Embryonic facial prominence (tissue), 1 donor: ENCODE measurements around the gene B4GALT1.
A peak's percentile ranks its signal among the peaks of the same experiment; 100 is the strongest.
"Not testable (repeated sequence)": the region's sequence is repeated elsewhere in the genome, so short reads cannot be mapped to it uniquely, and the experiment has no call there.

Source experiments
- DNase-seq: peaks from one replicate; pipeline ENCODE4 v3.0.0-alpha.2; 2016; ENCODE audit errors: extremely low spot score

B4GALT1 gene

DNA sequence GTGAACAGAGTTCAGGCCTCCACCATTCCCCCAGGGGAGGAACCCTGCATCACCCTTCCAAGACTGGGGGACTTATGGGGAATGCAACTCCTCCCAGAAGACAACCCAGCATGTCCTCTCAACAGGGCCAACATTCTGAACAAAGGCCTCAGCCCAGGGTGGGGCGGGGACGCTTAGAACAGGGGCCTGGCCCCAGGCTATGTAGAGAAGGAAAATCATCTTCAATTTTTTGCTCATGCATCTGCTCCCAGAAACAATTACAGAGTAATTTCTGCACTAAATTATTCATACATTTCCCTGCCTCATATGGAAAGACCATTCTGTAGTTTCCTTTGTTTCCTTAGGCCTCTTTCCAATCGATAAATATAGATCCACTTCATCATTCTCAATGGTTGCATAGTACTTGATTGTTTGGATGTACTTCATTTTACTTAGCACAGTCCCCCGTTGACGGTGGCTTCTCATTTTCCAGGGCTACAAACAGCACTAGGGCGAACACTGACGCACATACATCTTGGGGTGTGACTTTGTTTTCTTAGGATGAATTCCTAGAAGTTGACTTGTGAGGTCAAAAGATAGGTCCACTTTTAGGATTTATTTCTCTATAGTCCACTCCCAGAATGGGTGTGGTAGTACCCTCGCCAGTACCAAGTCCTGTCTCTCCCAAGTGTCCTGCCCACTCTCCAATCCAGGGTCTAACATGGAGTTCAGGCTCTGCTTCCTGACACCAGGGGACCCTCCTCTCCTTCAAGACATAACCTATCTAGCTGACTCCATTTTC lies 63.4 kb downstream of the B4GALT1 start:
- no peak for DNase-seq

DNA sequence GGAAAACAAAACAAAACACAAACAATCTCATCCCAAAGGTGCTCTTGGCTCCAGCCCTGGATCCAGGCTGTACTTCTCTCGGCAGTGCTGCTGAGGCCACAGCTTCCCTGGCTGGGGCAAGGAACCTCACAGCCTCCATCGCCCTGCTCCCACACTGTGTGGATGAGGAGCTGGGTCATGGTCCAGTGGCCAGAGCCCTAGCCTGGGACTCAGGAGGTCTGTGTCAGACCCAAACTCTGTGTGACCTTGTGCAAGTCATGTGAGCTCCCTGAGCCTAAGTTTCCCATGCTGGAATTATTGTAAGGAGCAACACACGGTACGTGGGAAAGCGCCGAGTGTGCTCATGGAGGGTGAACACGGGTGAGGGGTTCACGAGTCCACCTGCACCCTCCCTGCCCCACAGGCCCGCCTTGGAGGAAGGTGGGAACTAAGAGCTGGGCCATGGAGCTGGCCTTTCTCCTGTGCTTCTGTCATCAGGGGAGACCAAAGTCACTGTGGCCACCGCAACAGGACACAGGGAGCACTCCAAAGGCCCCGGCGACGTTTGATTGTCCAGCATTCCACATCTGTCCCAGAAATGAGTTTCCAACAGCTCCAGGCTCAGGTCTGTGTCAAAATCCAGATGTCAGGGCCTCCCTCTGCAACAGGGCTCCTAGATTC lies 64.5 kb downstream of the B4GALT1 start:
- no peak for DNase-seq

DNA sequence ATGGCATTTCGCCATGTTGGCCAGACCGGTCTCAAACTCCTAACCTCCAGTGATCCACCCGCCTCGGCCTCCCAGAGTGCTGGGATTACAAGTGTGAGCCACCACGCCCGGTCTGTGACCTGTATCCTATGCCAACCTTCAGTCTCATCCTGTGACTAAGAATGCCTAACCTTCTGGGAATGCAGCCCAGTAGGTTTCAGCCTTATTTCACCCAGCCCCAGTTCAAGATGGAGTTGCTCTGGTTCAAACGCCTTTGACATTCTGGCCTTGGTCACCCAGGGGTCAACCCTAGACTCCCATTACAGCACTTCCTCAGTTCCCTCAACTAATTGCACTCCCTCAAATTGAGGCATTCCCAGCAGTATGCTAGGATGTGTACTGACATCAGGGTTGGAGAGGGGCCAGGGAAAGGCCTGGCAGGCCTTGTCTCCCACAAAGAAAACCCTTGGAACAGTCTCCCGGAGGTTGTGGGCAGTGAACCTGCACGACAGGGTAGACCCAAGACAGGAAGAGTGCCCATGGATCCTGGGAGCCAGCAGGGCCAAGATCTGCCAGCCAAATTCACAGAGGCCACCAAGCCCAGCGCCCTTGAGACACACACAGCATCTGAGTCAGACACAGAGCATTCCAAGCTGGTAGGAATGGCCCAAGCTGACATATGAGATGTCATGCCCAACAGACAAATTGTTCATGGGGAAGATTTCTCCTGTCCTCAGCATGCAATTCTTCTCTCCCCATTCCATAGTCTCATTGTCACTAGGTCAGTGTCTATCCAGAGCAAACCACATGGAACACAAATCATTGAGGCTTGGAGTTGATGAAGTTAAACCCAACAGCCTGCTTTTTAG lies 65.8 kb downstream of the B4GALT1 start:
- DNase-seq = no peak

DNA sequence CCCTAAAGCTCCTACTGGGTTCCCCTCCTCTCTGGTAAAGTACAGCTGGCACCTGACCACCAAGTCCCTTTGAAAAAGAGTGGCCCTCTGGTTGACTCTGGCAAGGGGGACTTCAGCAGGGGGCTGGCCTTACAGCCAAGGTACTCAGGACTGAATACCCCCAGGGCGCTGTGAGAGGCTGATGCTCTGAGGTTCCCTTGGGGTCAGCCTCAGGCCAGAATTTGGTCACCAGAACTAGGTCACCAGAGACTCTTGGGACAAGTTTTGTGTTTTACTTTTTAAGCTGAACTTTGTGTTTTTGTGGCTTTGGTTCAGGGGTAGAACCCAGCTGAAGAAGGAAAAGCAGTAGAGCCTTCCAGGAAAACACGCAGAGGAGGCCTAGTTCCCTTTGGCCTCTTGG lies 67.4 kb downstream of the B4GALT1 start:
- DNase-seq = no peak

DNA sequence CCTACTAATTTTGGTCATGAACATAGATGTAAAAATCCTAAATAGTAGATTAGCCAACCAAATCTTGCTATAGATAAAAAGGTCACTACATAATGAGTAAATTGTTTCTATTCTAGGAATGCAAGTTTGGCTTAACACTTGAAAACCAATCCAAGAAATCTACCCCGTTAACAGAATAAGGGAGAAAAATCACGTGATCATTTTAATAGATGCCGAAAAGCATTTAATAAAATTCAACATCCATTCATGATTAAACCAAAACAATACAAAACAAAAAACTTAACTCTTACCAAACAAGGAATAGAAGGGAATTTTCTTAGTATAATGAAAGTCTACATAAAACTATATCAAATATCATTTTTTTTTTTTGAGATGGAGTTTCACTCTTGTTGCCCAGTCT lies 69.9 kb downstream of the B4GALT1 start:
- no peak for DNase-seq

DNA sequence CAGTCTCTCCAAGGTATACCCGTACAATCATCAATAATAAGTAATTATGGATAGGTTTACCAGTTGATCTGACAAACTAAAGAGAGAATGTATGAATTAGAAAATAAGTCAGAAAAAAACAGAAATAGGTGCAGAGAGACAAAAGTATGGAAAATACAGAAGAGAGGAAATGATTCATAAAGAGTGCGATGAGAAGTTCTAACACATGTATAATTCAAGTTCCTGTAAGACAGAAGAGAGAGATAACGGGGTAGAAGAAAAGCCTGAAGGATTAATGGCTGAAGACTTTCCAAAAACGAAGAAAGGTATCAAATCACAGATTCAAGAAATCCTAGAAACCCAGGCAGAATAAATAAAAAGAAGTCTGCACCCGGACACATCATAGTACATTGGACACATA lies 74.5 kb downstream of the B4GALT1 start:
- no peak for DNase-seq

DNA sequence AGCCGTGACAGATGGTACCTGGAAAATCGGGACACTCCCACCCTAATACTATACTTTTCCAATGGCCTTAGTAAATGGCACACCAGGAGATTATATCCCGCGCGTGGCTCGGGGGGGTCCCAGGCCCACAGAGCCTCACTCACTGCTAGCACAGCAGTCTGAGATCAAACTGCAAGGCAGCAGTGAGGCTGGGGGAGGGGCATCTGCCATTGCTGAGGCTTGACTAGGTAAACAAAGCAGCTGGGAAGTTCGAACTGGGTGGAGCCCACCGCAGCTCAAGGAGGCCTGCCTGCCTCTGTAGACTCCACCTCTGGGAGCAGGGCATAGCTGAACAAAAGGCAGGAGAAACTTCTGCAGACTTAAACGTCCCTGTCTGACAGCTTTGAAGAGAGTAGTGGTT lies 81.5 kb downstream of the B4GALT1 start:
- DNase-seq = not testable (repeated sequence)

DNA sequence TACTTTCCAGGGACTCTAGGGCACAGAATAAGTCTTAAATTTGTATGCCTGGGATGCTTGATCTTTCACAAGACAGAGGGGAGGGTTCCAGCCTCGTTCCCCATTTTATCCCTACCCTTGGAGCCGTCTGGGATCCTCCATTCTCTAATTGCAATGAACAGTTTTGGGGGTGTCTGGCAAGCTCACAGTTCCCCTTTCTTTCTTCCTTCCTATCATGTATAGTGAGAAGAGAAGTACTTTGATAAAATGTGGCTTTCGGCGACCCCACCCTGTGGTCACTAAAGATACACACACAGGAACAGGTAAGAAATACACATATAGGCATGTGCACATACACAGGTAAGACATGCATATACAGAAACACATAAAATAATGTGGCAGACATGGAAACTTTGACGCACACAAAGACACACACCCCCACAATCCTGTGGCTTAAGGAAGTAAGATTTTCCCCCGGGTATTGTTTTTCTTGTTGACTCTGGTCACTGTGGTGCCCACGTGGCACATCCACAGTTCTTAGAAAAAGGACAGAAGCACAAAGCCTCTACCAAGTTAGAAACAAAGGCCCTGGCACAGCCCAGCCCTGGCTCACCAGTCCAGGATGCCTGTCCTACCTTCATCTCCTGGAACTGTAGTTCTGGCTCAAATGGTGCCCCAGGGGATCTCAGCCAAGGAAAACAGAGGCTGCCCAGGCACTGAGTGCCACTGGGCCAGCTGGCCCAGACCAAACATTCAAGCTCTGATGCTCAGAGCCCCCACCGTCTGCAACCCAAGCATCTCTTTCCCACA lies 84.4 kb downstream of the B4GALT1 start:
- no peak for DNase-seq

DNA sequence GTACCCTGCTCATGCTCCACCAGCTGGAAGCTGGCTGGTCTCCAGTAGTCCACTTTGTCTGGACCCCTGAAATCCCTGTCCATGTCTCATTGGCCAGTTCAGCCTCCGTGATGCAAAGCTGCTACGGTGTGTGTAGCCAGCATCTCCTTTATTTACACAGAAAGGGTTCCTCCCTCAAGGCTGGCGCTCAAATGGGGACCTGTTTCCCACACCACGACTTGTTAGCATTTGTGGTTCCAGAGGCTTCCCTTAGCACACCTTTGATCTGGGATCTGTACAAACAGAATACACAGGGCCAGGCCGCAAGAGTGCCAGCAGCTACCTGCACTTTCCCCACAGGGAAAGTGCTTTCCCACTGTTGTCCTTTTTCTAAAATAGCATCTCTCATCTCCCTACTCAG lies 85.0 kb downstream of the B4GALT1 start:
- DNase-seq = no peak

DNA sequence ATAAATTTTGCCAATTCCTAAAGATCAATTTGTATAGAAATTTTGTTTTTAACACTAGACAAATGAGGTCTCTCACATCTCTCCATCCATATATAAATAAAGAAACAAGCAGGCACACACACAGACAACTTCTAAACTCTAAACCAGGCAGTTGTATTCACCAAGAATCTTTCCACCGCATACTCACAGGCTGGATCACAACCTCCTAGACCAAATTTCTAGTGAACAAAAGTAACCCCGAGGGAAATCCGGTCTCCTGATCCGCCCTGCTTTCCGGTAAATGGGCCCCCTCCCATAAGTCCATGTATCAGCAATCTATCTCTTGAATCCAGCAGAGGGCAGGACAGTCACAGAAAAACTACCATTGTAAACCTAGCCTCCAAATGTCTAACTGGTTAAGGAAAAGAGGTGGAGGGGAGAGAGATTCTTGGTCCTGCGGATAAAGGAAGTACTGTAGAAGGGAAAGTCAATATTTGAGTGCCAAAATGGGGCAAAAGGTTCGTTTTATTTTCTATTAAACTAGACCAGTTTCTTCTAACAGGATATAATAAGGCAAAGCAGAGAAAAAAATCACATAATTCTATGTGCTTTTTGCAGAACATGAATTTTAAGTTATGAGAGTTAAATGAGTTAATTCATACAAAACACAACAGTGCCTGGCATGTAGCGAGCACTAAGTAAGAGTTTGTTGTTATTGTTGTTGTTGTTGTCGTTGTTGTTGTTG lies 85.8 kb downstream of the B4GALT1 start:
- DNase-seq = peak; percentile 90

DNA sequence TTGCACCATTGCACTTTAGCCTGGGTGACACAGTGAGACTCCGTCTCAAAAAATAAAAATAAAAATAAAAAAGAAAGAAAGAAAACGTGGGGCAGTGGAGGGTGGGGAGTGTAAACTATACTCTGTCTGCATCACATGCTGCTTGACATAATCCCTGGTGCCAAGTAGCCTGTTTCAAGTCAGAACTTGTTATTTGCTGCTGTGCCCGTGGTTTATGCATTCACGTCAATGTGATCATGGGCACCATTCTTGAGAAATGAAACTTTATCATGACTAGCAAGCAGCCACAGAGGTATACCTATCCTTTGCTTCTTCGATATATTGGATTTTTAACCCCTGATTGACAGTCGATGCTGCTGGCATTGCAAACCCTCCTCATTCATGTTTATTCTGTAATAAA lies 86.6 kb downstream of the B4GALT1 start:
- DNase-seq = no peak

DNA sequence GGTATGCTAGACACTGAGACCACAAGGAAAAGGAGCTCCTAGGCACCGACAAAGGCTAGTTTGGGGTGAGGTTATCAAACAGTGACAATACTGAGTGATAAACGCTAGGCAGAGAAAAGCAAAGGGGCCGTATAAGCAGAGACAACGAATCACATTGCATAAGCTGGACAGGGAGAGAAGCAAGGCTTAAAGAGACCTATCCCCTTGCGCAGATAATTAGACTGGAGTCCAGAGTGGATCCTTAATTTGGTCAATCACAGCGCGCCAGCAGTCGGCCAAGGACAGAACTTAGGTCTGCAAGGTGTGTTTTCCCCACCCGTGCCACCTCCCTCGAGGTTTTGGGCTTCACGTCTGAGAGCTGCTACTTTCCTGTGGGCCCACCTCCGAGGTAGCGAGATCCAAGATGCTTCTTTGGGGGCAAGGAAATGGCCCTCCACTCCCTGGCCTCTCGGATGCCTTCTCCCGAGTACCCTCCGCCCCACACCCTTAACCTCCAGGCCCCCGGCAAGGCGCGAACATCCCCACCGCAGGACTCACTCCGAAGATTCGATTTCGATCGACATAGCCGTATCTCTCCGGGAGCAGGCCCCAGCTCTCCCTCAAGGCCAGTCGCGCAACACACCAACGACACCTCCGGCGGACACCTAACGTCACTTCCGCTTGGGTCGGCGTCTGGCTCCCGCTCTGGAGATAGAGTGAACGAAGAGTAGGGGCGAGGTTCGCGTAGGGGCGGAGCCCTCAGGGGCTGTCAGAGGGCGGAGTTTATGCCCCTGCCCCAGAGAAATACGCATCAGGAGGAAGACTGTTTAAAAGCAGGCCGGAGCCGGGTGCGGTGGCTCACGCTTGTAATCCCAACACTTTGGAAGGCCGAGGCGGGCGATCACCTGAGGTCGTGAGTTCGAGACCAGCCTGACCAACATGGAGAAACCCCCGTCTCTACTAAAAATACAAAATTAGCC lies 90.8 kb downstream of the B4GALT1 start, which contains the start of gene SMU1:
TSS of gene SMU1 (minus strand) at position 629 of the 959 bp plus-strand sequence. CDS start at position 563, 66 bp downstream.
- DNase-seq = peak; percentile 97

DNA sequence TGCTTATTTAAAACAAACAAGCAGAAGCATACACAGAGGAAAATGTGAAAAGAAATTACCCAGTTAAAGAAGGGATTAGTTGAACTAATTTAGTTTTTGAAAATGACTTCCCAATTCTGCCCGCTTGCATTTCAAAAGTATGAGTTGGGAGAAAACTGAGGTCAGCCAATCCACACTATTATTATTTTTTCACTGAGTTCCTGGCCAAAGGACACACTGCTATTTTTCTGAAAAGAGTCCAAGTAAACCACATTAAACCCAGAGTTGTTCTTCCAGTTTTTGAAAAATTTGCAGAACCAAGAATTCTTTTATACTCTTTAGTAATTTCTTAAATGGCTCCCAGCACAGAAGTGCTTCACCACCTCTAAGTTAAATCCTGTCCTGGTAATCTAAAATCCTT lies 98.1 kb downstream of the B4GALT1 start:
- DNase-seq = no peak

DNA sequence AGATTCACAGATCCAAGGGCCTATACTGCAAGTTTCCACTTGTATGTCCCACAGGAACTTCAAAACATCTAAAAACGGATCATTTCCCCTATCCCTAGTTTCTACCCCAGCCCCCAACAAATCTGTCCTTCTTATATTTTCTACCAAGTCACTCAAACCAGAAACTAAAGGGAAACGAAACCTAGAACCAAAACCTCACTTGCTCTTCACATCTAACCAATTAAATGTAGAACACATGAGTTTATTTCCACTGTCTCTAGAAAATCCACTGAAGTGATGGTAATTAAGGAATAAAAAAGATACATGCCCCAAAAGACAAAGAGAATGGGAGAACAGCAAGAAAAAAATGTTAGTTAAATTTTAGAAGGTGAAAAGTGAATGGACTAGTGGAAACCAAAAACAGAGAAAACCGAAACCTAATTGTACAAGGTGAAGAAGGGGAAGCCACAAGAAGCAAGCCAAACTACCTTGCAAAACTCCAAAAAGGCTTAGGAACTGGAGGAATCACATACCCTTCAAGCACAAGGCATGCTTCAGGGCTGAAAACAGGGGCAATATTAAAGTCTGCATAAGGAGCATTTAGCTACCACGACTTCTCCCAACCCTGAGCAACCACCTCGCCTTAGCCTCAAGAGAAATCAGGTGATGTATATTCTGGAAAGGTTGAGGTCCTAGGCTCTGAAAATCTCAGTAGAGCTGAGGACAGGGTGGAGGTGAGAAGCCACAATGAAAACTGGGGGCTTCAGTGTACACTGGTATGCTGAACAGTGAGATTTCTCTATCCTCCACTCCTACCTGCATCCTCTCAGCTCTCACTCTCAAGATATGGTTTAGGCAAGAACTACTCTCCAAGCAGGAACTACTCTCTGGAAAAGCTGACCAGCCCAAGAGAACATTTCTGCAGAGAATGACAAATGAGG lies 101.7 kb downstream of the B4GALT1 start:
- no peak for DNase-seq
